NT2/D1 (cell line): ENCODE measurements around the gene WDR86.

Experiments used
- DNase-seq: peaks from one replicate; pipeline ENCODE4 v3.0.0-alpha.2; 2011; ENCODE audit warnings: low read depth, low spot score
- H3K27me3 ChIP-seq: 2 replicates; pipeline ENCODE4 v1.6.0; 2011; ENCODE audit warnings: mild to moderate bottlenecking; ENCODE audit not compliant: insufficient read length, insufficient read depth
- H3K36me3 ChIP-seq: 2 replicates; pipeline ENCODE4 v1.6.1; 2011; ENCODE audit warnings: mild to moderate bottlenecking, low read length, mixed read lengths; ENCODE audit not compliant: insufficient read depth, insufficient read length
- H3K4me1 ChIP-seq: 2 replicates; pipeline ENCODE4 v1.5.1; 2011; ENCODE audit not compliant: insufficient read depth, insufficient read length
- H3K4me3 ChIP-seq: 2 replicates; pipeline ENCODE4 v1.5.1; 2011; ENCODE audit warnings: low read depth; ENCODE audit not compliant: insufficient read length
- H3K9ac ChIP-seq: 2 replicates; pipeline ENCODE4 v1.6.0; 2011; ENCODE audit warnings: low read depth; ENCODE audit not compliant: insufficient read length
- H3K9me3 ChIP-seq: 2 replicates; pipeline ENCODE4 v1.5.1; 2011; ENCODE audit warnings: mild to moderate bottlenecking, low read length; ENCODE audit not compliant: insufficient read depth
- SUZ12 ChIP-seq: IDR thresholded peaks from 2 replicates; pipeline ENCODE4 v1.6.1; 2011; ENCODE audit not compliant: insufficient read length, insufficient read depth; ENCODE audit errors: extremely low read depth
- YY1 ChIP-seq: IDR thresholded peaks from 2 replicates; pipeline ENCODE4 v1.6.1; 2011; ENCODE audit not compliant: insufficient read length, insufficient read depth
- ZNF274 ChIP-seq: IDR thresholded peaks from 2 replicates; pipeline ENCODE4 v1.6.1; 2011; ENCODE audit warnings: mild to moderate bottlenecking, low read depth, low read length

Gene WDR86

GRCh38 chr7:151363182-151363581, 46.7 kb downstream of the WDR86 start:
- no peaks in the 10 kb centered on the region for H3K27me3 ChIP-seq
- H3K36me3 ChIP-seq: peaks cover 22% of the 10 kb centered on the region
- TF ChIP-seq ZNF274: no peak
- TF ChIP-seq YY1: no peak
- no peak for TF ChIP-seq SUZ12
- no peak for DNase-seq
- no peak overlapping the region for H3K4me3 ChIP-seq
- H3K9me3 ChIP-seq: no peaks in the 10 kb centered on the region
- H3K4me1 ChIP-seq: no peaks in the 10 kb centered on the region
- no peak overlapping the region for H3K9ac ChIP-seq

- H3K27me3 ChIP-seq: no peaks in the 10 kb centered on the region
- no peaks in the 10 kb centered on the region for H3K4me1 ChIP-seq
- DNase-seq: no peak
- H3K9ac ChIP-seq: no peak overlapping the region
- no peak overlapping the region for H3K4me3 ChIP-seq
- TF ChIP-seq YY1 (no peak), SUZ12 (no peak), ZNF274 (no peak)
- H3K36me3 ChIP-seq: peaks cover 28% of the 10 kb centered on the region
- no peaks in the 10 kb centered on the region for H3K9me3 ChIP-seq
These were observed 48.5 kb downstream of the WDR86 start for GRCh38 chr7:151361193-151361959.

- Histone ChIP-seq H3K4me1 (no peaks in the 10 kb centered on the region), H3K36me3 (peaks cover 60% of the 10 kb centered on the region)
These were observed 57.3 kb downstream of the WDR86 start for GRCh38 chr7:151352512-151352911.

GRCh38 chr7:151351967-151352366, 57.9 kb downstream of the WDR86 start:
- Histone ChIP-seq H3K27me3 (no peaks in the 10 kb centered on the region), H3K4me3 (no peak overlapping the region), H3K9me3 (no peaks in the 10 kb centered on the region), H3K9ac (no peak overlapping the region), H3K36me3 (peaks cover 65% of the 10 kb centered on the region), H3K4me1 (no peaks in the 10 kb centered on the region)
- TF ChIP-seq ZNF274: no peak
- TF ChIP-seq SUZ12: no peak
- TF ChIP-seq YY1: no peak
- no peak for DNase-seq

More at GRCh38 chr7:151352512-151352911, 57.3 kb downstream of the WDR86 start:
- Histone ChIP-seq H3K9me3 (no peaks in the 10 kb centered on the region), H3K27me3 (no peaks in the 10 kb centered on the region), H3K9ac (no peak overlapping the region), H3K4me3 (no peak overlapping the region)
- TF ChIP-seq ZNF274 (no peak), YY1 (no peak), SUZ12 (no peak)
- DNase-seq: no peak

- Histone ChIP-seq H3K4me3 (no peak overlapping the region), H3K27me3 (no peaks in the 10 kb centered on the region), H3K4me1 (no peaks in the 10 kb centered on the region), H3K9ac (no peak overlapping the region), H3K9me3 (no peaks in the 10 kb centered on the region), H3K36me3 (peaks cover 65% of the 10 kb centered on the region)
- no peak for DNase-seq
- TF ChIP-seq YY1: no peak
- no peak for TF ChIP-seq ZNF274
- TF ChIP-seq SUZ12: no peak
These were observed 58.8 kb downstream of the WDR86 start for GRCh38 chr7:151351027-151351426.

GRCh38 chr7:151349507-151349853, 60.4 kb downstream of the WDR86 start:
- DNase-seq: no peak
- Histone ChIP-seq H3K4me1 (no peaks in the 10 kb centered on the region), H3K36me3 (peaks cover 62% of the 10 kb centered on the region), H3K4me3 (no peak overlapping the region), H3K9me3 (no peaks in the 10 kb centered on the region), H3K9ac (no peak overlapping the region), H3K27me3 (no peaks in the 10 kb centered on the region)
- TF ChIP-seq YY1 (no peak), SUZ12 (no peak), ZNF274 (no peak)

- Histone ChIP-seq H3K4me1 (no peaks in the 10 kb centered on the region), H3K4me3 (no peak overlapping the region), H3K27me3 (no peaks in the 10 kb centered on the region), H3K9me3 (no peaks in the 10 kb centered on the region), H3K36me3 (peaks cover 62% of the 10 kb centered on the region), H3K9ac (no peak overlapping the region)
- TF ChIP-seq ZNF274 (no peak), YY1 (no peak), SUZ12 (no peak)
- no peak for DNase-seq
These were observed 60.9 kb downstream of the WDR86 start for GRCh38 chr7:151348970-151349369.

GRCh38 chr7:151347200-151347599, 62.6 kb downstream of the WDR86 start:
- Histone ChIP-seq H3K27me3 (no peaks in the 10 kb centered on the region), H3K4me1 (no peaks in the 10 kb centered on the region), H3K36me3 (peaks cover 50% of the 10 kb centered on the region), H3K4me3 (no peak overlapping the region), H3K9me3 (no peaks in the 10 kb centered on the region), H3K9ac (no peak overlapping the region)
- TF ChIP-seq SUZ12: no peak
- no peak for TF ChIP-seq ZNF274
- no peak for DNase-seq
